Esophagus muscularis mucosa (tissue), 4 donors: ENCODE measurements around the gene CEP112.

Source experiments
- CTCF ChIP-seq, 3 experiments: fragments of 200-600 bp in 2 of 3; fragments of 450-650 bp in 1 of 3; sonication (generic) in 2 of 3; IDR thresholded peaks; one replicate each; pipeline ENCODE4 v1.5.1; 2017 to 2019; ENCODE audit warnings: antibody characterized with exemption in 3 of 3, mild to moderate bottlenecking in 2 of 3, moderate library complexity in 1 of 3
- EP300 ChIP-seq: sonication (generic); formaldehyde crosslinking; IDR thresholded peaks from one replicate; pipeline ENCODE4 v1.6.1; 2017; ENCODE audit warnings: antibody characterized with exemption
- POLR2A ChIP-seq: fragments of 450-650 bp; IDR thresholded peaks from one replicate; pipeline ENCODE4 v1.6.1; 2017; ENCODE audit warnings: antibody characterized with exemption, moderate library complexity, mild to moderate bottlenecking, low read depth
- POLR2AphosphoS5 ChIP-seq, 2 donors: sonication (generic); formaldehyde crosslinking; IDR thresholded peaks; one replicate each; pipeline ENCODE4 v1.6.1; 2017; ENCODE audit warnings: antibody characterized with exemption in 2 of 2

- TF ChIP-seq CTCF (IDR thresholded peaks at IDR 0.05): no peak
- no peak for TF ChIP-seq EP300
- TF ChIP-seq POLR2A: no peak
- no peak for TF ChIP-seq POLR2AphosphoS5 (IDR thresholded peaks at IDR 0.05)
Observed at GRCh38 chr17:65800655-65801054, 391.3 kb downstream of the CEP112 start.
